Aorta (tissue), 5 donors: ENCODE measurements around the gene CLDN14. TPM values are rescaled to one million over a fixed set of nuclear protein-coding genes. Genes with fewer than 3 reads are reported as not detected.

Experiments
- ATAC-seq: fragments of 200-7000 bp; cut with Tn5 transposase; one replicate; pipeline ENCODE4 v1.9.1; 2022; ENCODE audit warnings: moderate library complexity; ENCODE audit not compliant: low FRiP score
- DNase-seq, 2 donors: peaks; one replicate each; pipeline ENCODE4 v3.0.0-alpha.2; 2020
- H3K27ac ChIP-seq, 2 donors: one replicate each; pipeline ENCODE4 v1.5.1; 2013; ENCODE audit warnings: low read length in 2 of 2, mild to moderate bottlenecking in 2 of 2, moderate library complexity in 2 of 2, control low read depth in 1 of 2, inconsistent platforms in 1 of 2, low read depth in 1 of 2
- H3K27me3 ChIP-seq, 2 donors: one replicate each; pipeline ENCODE4 v1.6.1; 2013; ENCODE audit warnings: control low read depth in 1 of 2, low read length in 1 of 2, mild to moderate bottlenecking in 1 of 2, moderate library complexity in 1 of 2; ENCODE audit not compliant: insufficient read depth in 2 of 2, control insufficient read depth in 1 of 2
- H3K36me3 ChIP-seq, 2 donors: one replicate each; pipeline ENCODE4 v1.6.1; 2013; ENCODE audit warnings: control low read depth in 1 of 2, low read length in 1 of 2, mild to moderate bottlenecking in 1 of 2; ENCODE audit not compliant: insufficient read depth in 2 of 2, control insufficient read depth in 1 of 2
- H3K4me1 ChIP-seq, 2 donors: one replicate each; pipeline ENCODE4 v1.6.1; 2013; ENCODE audit warnings: low read length in 2 of 2, control low read depth in 1 of 2, mild to moderate bottlenecking in 1 of 2, moderate library complexity in 1 of 2; ENCODE audit not compliant: insufficient read depth in 2 of 2, control insufficient read depth in 1 of 2
- H3K4me3 ChIP-seq, 2 donors: one replicate each; pipeline ENCODE4 v1.5.1; 2013; ENCODE audit warnings: low read length in 2 of 2, control low read depth in 1 of 2, mild to moderate bottlenecking in 1 of 2
- H3K9me3 ChIP-seq: one replicate; pipeline ENCODE4 v1.6.1; 2013; ENCODE audit warnings: mild to moderate bottlenecking, low read length; ENCODE audit not compliant: control insufficient read depth
- WGBS, 2 donors: extraction: QIAGEN DNeasy Blood & Tissue Kit; methylation state at CpG; one replicate each; pipeline ENCODE4 v1.1.7; 2013; 5-methylcytosine and 5-hydroxymethylcytosine counted together
- intact Hi-C, 2 donors: fragments of 100-400 bp; cut with DNase I; formaldehyde crosslinking; loops; one replicate each; pipeline versions ENCODE4 v1.14.2 to v1.15.0; 2022
- polyA plus RNA-seq, 2 donors: library from polyadenylated mRNA; stranded (reverse); fragments of 200-250 nt; gene quantifications; one replicate each; pipeline ENCODE4 v1.2.3, GENCODE V29; 2013
- total RNA-seq, 2 donors: library from RNA; stranded (reverse); fragmentation: NEBNext Ultra II Directional; extraction: Animal tissue kit (Norgen Biotek cat#: 25700); gene quantifications; one replicate each; pipeline ENCODE4 v1.2.1, GENCODE V29; 2021
- donor health status: healthy with polysubstance abuse.
- donor health status: Bipolar disorder and iron deficiency.
- donor health status: DM: no; HTN: no; CAD: no.
- donor health status: DM: no; HTN: no; CAD: no.
- donor health status: DM: yes; HTN: yes; CAD: no.

CLDN14 gene
- total and polyA plus RNA-seq, 4 donors = 0.33 to 0.42 TPM; not detected in 2

GRCh38 chr21:36425286-36425685 lies 54.6 kb downstream of the CLDN14 start:
- H3K9me3 ChIP-seq = no peaks in the 10 kb centered on the region
- H3K27me3 ChIP-seq = no peaks in the 10 kb centered on the region
- intact Hi-C loops = no loop called here
- 77 to 80% methylated on average over 9 of the region's 9 CpGs for WGBS, 2 donors
- no peak overlapping the region for H3K27ac ChIP-seq
- DNase-seq = peak in 1 of 2 donors; percentile 60
- H3K36me3 ChIP-seq = no peaks in the 10 kb centered on the region
- no peak for ATAC-seq
- H3K4me1 ChIP-seq = no peaks in the 10 kb centered on the region
- H3K4me3 ChIP-seq = no peak overlapping the region

GRCh38 chr21:36424592-36424991 lies 55.3 kb downstream of the CLDN14 start:
- DNase-seq = peak in 1 of 2 donors; percentile 63
- 89 to 94% methylated on average over 8 of the region's 8 CpGs for WGBS, 2 donors

GRCh38 chr21:36423771-36424433 lies 56.0 kb downstream of the CLDN14 start:
- Histone ChIP-seq H3K36me3 (no peaks in the 10 kb centered on the region), H3K27ac (no peak overlapping the region), H3K4me1 (no peaks in the 10 kb centered on the region), H3K27me3 (no peaks in the 10 kb centered on the region), H3K4me3 (no peak overlapping the region), H3K9me3 (no peaks in the 10 kb centered on the region)
- intact Hi-C loops = loop anchor here (5.0 kb wide), 2 partner anchors 78 to 503 kb away; no protein-coding TSS in a partner anchor
- 93 to 94% methylated on average over 12 of the region's 12 CpGs for WGBS, 2 donors
- ATAC-seq = no peak
- peak in 1 of 2 donors; percentile 26 for DNase-seq

More at GRCh38 chr21:36424592-36424991, 55.3 kb downstream of the CLDN14 start:
- H3K4me3 ChIP-seq = no peak overlapping the region
- intact Hi-C loops = loop anchor here (5.0 kb wide), 2 partner anchors 78 to 503 kb away; no protein-coding TSS in a partner anchor
- no peaks in the 10 kb centered on the region for H3K9me3 ChIP-seq
- no peaks in the 10 kb centered on the region for H3K36me3 ChIP-seq
- no peaks in the 10 kb centered on the region for H3K27me3 ChIP-seq
- no peak overlapping the region for H3K27ac ChIP-seq
- no peak for ATAC-seq
- H3K4me1 ChIP-seq = no peaks in the 10 kb centered on the region

- Histone ChIP-seq H3K27me3 (no peaks in the 10 kb centered on the region), H3K4me1 (no peaks in the 10 kb centered on the region), H3K4me3 (no peak overlapping the region), H3K36me3 (no peaks in the 10 kb centered on the region), H3K9me3 (no peaks in the 10 kb centered on the region), H3K27ac (no peak overlapping the region)
- intact Hi-C loops = loop anchor here (5.0 kb wide), 2 partner anchors 80 to 505 kb away; no protein-coding TSS in a partner anchor
- DNase-seq (peak; percentile 73 to 75), ATAC-seq (no peak)
- 55 to 57% methylated on average over 28 of the region's 28 CpGs for WGBS, 2 donors
Observed at GRCh38 chr21:36422279-36423098, 57.4 kb downstream of the CLDN14 start.

GRCh38 chr21:36420571-36421339 lies 59.2 kb downstream of the CLDN14 start:
- Histone ChIP-seq H3K27ac (no peak overlapping the region), H3K4me1 (no peaks in the 10 kb centered on the region), H3K27me3 (no peaks in the 10 kb centered on the region), H3K9me3 (no peaks in the 10 kb centered on the region), H3K4me3 (no peak overlapping the region), H3K36me3 (no peaks in the 10 kb centered on the region)
- intact Hi-C loops = loop anchor here (2.0 to 5.0 kb wide), 3 partner anchors 82 to 507 kb away; no protein-coding TSS in a partner anchor
- DNase-seq (peak in 1 of 2 donors; percentile 45), ATAC-seq (no peak)
- 89 to 93% methylated on average over 18 of the region's 18 CpGs for WGBS, 2 donors

- Histone ChIP-seq H3K36me3 (no peaks in the 10 kb centered on the region), H3K9me3 (no peaks in the 10 kb centered on the region), H3K27ac (no peak overlapping the region), H3K4me1 (no peaks in the 10 kb centered on the region), H3K4me3 (no peak overlapping the region), H3K27me3 (no peaks in the 10 kb centered on the region)
- DNase-seq (peak; percentile 91), ATAC-seq (peak; percentile 83)
- intact Hi-C loops = loop anchor here (2.0 to 5.0 kb wide), 3 partner anchors 82 to 507 kb away; no protein-coding TSS in a partner anchor
- WGBS, 2 donors = 1 to 3% methylated on average over 8 of the region's 8 CpGs
Observed at GRCh38 chr21:36419996-36420395, 59.9 kb downstream of the CLDN14 start.

GRCh38 chr21:36419241-36419640 lies 60.7 kb downstream of the CLDN14 start:
- Histone ChIP-seq H3K4me3 (no peak overlapping the region), H3K4me1 (no peaks in the 10 kb centered on the region), H3K27ac (no peak overlapping the region), H3K27me3 (no peaks in the 10 kb centered on the region), H3K36me3 (no peaks in the 10 kb centered on the region), H3K9me3 (no peaks in the 10 kb centered on the region)
- WGBS, 2 donors = 87% methylated on average over 14 of the region's 14 CpGs
- no peak for ATAC-seq
- peak in 1 of 2 donors; percentile 52 for DNase-seq
- intact Hi-C loops = no loop called here

- 90 to 93% methylated on average over 6 of the region's 6 CpGs for WGBS, 2 donors
- Histone ChIP-seq H3K4me1 (no peaks in the 10 kb centered on the region), H3K4me3 (no peak overlapping the region), H3K27me3 (no peaks in the 10 kb centered on the region), H3K9me3 (no peaks in the 10 kb centered on the region), H3K27ac (no peak overlapping the region), H3K36me3 (no peaks in the 10 kb centered on the region)
- ATAC-seq = no peak
- intact Hi-C loops = no loop called here
- DNase-seq = peak in 1 of 2 donors; percentile 39
Observed at GRCh38 chr21:36415375-36415774, 64.5 kb downstream of the CLDN14 start.
